Measurements from ENCODE around the gene DOK7.
A peak's percentile ranks its signal among the peaks of the same experiment; 100 is the strongest.
"Not testable (repeated sequence)": the region's sequence is repeated elsewhere in the genome, so short reads cannot be mapped to it uniquely, and the experiment has no call there.

The DOK7 gene

GRCh38 chr4:3508542-3508941 lies 45.4 kb downstream of the DOK7 start:
- DNase-seq = no peak
- no peak for ATAC-seq

GRCh38 chr4:3510481-3510880 lies 47.4 kb downstream of the DOK7 start:
- ATAC-seq (no peak), DNase-seq (no peak)

GRCh38 chr4:3511187-3511586 lies 48.1 kb downstream of the DOK7 start:
- DNase-seq = no peak

GRCh38 chr4:3511601-3512000 lies 48.5 kb downstream of the DOK7 start:
- not testable (repeated sequence) for ATAC-seq, DNase-seq

More at GRCh38 chr4:3511187-3511586, 48.1 kb downstream of the DOK7 start:
- no peak for ATAC-seq

- DNase-seq = no peak
- no peak for ATAC-seq
Measured at GRCh38 chr4:3512279-3512678, 49.2 kb downstream of the DOK7 start.

- no peak for ATAC-seq
Measured at GRCh38 chr4:3512719-3513118, 49.6 kb downstream of the DOK7 start.

GRCh38 chr4:3513807-3514206 lies 50.7 kb downstream of the DOK7 start:
- ATAC-seq (no peak), DNase-seq (no peak)

More at GRCh38 chr4:3512719-3513118, 49.6 kb downstream of the DOK7 start:
- DNase-seq = no peak

- peak; percentile 13 for ATAC-seq
Measured at GRCh38 chr4:3514221-3514780, 51.2 kb downstream of the DOK7 start.

GRCh38 chr4:3514806-3515501 lies 51.8 kb downstream of the DOK7 start:
- DNase-seq (no peak), ATAC-seq (no peak)

More at GRCh38 chr4:3514221-3514780, 51.2 kb downstream of the DOK7 start:
- DNase-seq = no peak

- ATAC-seq (no peak), DNase-seq (no peak)
Measured at GRCh38 chr4:3515646-3516045, 52.5 kb downstream of the DOK7 start.

- ATAC-seq = no peak
- no peak for DNase-seq
Measured at GRCh38 chr4:3516061-3516835, 53.1 kb downstream of the DOK7 start.

GRCh38 chr4:3516836-3517730 lies 54.0 kb downstream of the DOK7 start:
- no peak for ATAC-seq
- no peak for DNase-seq

- ATAC-seq (no peak), DNase-seq (no peak)
Measured at GRCh38 chr4:3517731-3518510, 54.8 kb downstream of the DOK7 start.

GRCh38 chr4:3518511-3518880 lies 55.4 kb downstream of the DOK7 start:
- no peak for DNase-seq
- no peak for ATAC-seq

GRCh38 chr4:3518941-3519340 lies 55.8 kb downstream of the DOK7 start:
- ATAC-seq (no peak), DNase-seq (no peak)

- DNase-seq = no peak
- ATAC-seq = no peak
Measured at GRCh38 chr4:3519468-3520264, 56.6 kb downstream of the DOK7 start.

- DNase-seq (no peak), ATAC-seq (no peak)
Measured at GRCh38 chr4:3520276-3520675, 57.2 kb downstream of the DOK7 start.

GRCh38 chr4:3520796-3521600 lies 57.9 kb downstream of the DOK7 start:
- ATAC-seq = no peak
- no peak for DNase-seq

- no peak for ATAC-seq
- no peak for DNase-seq
Measured at GRCh38 chr4:3521621-3522325, 58.7 kb downstream of the DOK7 start.

All from stimulated activated naive CD8-positive, alpha-beta T cell treated with anti-CD3 and anti-CD28 coated beads, Interleukin-15, Interleukin-2, amounts not matched to agents 100 U/mL and 50 U/mL, for 24 hours (primary cell).